ENCODE results near the gene LPCAT1. TPM values are rescaled to one million over a fixed set of nuclear protein-coding genes. Genes with fewer than 3 reads are reported as not detected.

LPCAT1 gene
- total RNA-seq, 1 donor from 2014 or later: 37.9 TPM

GRCh38 chr5:1504617-1505016, 19.1 kb downstream of the LPCAT1 start:
- no peaks in the 10 kb centered on the region for H3K27me3 Mint-ChIP-seq (ENCODE audit: unreplicated experiment)
- H3K36me3 Mint-ChIP-seq (ENCODE audit: unreplicated experiment): peaks cover 2% of the 10 kb centered on the region
- TF ChIP-seq CTCF (IDR thresholded peaks at IDR 0.05): no peak
- H3K9me3 Mint-ChIP-seq (ENCODE audit: unreplicated experiment): no peaks in the 10 kb centered on the region
- no peak overlapping the region for H3K27ac Mint-ChIP-seq (ENCODE audit: unreplicated experiment)
- DNase-seq (ENCODE audit: extremely low spot score, unreplicated experiment): no peak
- peaks cover 8% of the 10 kb centered on the region for H3K4me1 Mint-ChIP-seq (ENCODE audit: unreplicated experiment)
- H3K4me3 Mint-ChIP-seq (ENCODE audit: unreplicated experiment): no peak overlapping the region

GRCh38 chr5:1504069-1504595, 19.6 kb downstream of the LPCAT1 start:
- peaks cover 2% of the 10 kb centered on the region for H3K36me3 Mint-ChIP-seq (ENCODE audit: unreplicated experiment)
- peaks cover 9% of the 10 kb centered on the region for H3K4me1 Mint-ChIP-seq (ENCODE audit: unreplicated experiment)
- no peak overlapping the region for H3K27ac Mint-ChIP-seq (ENCODE audit: unreplicated experiment)
- no peak overlapping the region for H3K4me3 Mint-ChIP-seq (ENCODE audit: unreplicated experiment)
- no peak for TF ChIP-seq CTCF (IDR thresholded peaks at IDR 0.05)
- no peaks in the 10 kb centered on the region for H3K27me3 Mint-ChIP-seq (ENCODE audit: unreplicated experiment)
- DNase-seq (ENCODE audit: extremely low spot score, unreplicated experiment): no peak
- no peaks in the 10 kb centered on the region for H3K9me3 Mint-ChIP-seq (ENCODE audit: unreplicated experiment)

GRCh38 chr5:1503241-1504068, 20.3 kb downstream of the LPCAT1 start:
- Mint-ChIP-seq H3K9me3 (ENCODE audit: unreplicated experiment) (no peaks in the 10 kb centered on the region), H3K27me3 (ENCODE audit: unreplicated experiment) (no peaks in the 10 kb centered on the region), H3K4me3 (ENCODE audit: unreplicated experiment) (no peak overlapping the region), H3K27ac (ENCODE audit: unreplicated experiment) (peak overlapping the region; percentile 7), H3K36me3 (ENCODE audit: unreplicated experiment) (peaks cover 2% of the 10 kb centered on the region), H3K4me1 (ENCODE audit: unreplicated experiment) (peaks cover 15% of the 10 kb centered on the region)
- no peak for TF ChIP-seq CTCF (IDR thresholded peaks at IDR 0.05)
- DNase-seq (ENCODE audit: extremely low spot score, unreplicated experiment): no peak

- no peak overlapping the region for H3K27ac Mint-ChIP-seq (ENCODE audit: unreplicated experiment)
- no peak for DNase-seq (ENCODE audit: extremely low spot score, unreplicated experiment)
- H3K36me3 Mint-ChIP-seq (ENCODE audit: unreplicated experiment): peaks cover 2% of the 10 kb centered on the region
- peaks cover 15% of the 10 kb centered on the region for H3K4me1 Mint-ChIP-seq (ENCODE audit: unreplicated experiment)
- no peak for TF ChIP-seq CTCF (IDR thresholded peaks at IDR 0.05)
- no peaks in the 10 kb centered on the region for H3K9me3 Mint-ChIP-seq (ENCODE audit: unreplicated experiment)
- H3K27me3 Mint-ChIP-seq (ENCODE audit: unreplicated experiment): no peaks in the 10 kb centered on the region
- H3K4me3 Mint-ChIP-seq (ENCODE audit: unreplicated experiment): no peak overlapping the region
Measured at GRCh38 chr5:1502737-1503120, 21.0 kb downstream of the LPCAT1 start.

GRCh38 chr5:1502046-1502736, 21.6 kb downstream of the LPCAT1 start:
- Mint-ChIP-seq H3K4me1 (ENCODE audit: unreplicated experiment) (peaks cover 15% of the 10 kb centered on the region), H3K27ac (ENCODE audit: unreplicated experiment) (no peak overlapping the region), H3K27me3 (ENCODE audit: unreplicated experiment) (no peaks in the 10 kb centered on the region), H3K4me3 (ENCODE audit: unreplicated experiment) (no peak overlapping the region), H3K36me3 (ENCODE audit: unreplicated experiment) (peaks cover 2% of the 10 kb centered on the region), H3K9me3 (ENCODE audit: unreplicated experiment) (no peaks in the 10 kb centered on the region)
- TF ChIP-seq CTCF (IDR thresholded peaks at IDR 0.05): no peak
- no peak for DNase-seq (ENCODE audit: extremely low spot score, unreplicated experiment)
